Subcutaneous adipose tissue (tissue), 4 donors: Measurements from ENCODE around the gene NECTIN1. TPM values are rescaled to one million over a fixed set of nuclear protein-coding genes. Genes with fewer than 3 reads are reported as not detected.

ENCODE experiments used
- total RNA-seq, 4 donors: library from RNA; depleted of rRNA; stranded (reverse); fragments of >200 nt; gene quantifications; one replicate each; pipeline ENCODE4 v1.1.0, GENCODE V29; 2016
- TF ChIP-seq, protein P1 (sequence below): fragments of 450-650 bp; IDR thresholded peaks from one replicate; pipeline ENCODE4 v1.5.1; 2016; ENCODE audit warnings: low read depth, mild to moderate bottlenecking, control low read depth, antibody characterized with exemption, moderate library complexity

NECTIN1 gene
- total RNA-seq, 4 donors from 2014 or later = 1.7 to 4.1 (median 2.5) TPM

GRCh38 chr11:119615882-119616196 is 113.2 kb downstream of the NECTIN1 start:
- TF ChIP-seq, protein P1, sequence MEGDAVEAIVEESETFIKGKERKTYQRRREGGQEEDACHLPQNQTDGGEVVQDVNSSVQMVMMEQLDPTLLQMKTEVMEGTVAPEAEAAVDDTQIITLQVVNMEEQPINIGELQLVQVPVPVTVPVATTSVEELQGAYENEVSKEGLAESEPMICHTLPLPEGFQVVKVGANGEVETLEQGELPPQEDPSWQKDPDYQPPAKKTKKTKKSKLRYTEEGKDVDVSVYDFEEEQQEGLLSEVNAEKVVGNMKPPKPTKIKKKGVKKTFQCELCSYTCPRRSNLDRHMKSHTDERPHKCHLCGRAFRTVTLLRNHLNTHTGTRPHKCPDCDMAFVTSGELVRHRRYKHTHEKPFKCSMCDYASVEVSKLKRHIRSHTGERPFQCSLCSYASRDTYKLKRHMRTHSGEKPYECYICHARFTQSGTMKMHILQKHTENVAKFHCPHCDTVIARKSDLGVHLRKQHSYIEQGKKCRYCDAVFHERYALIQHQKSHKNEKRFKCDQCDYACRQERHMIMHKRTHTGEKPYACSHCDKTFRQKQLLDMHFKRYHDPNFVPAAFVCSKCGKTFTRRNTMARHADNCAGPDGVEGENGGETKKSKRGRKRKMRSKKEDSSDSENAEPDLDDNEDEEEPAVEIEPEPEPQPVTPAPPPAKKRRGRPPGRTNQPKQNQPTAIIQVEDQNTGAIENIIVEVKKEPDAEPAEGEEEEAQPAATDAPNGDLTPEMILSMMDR = no peak

- TF ChIP-seq, protein P1 = no peak
Measured at GRCh38 chr11:119615003-119615881, 113.8 kb downstream of the NECTIN1 start.

GRCh38 chr11:119614222-119615002 is 114.6 kb downstream of the NECTIN1 start:
- TF ChIP-seq, protein P1 = no peak

GRCh38 chr11:119612814-119613213 is 116.2 kb downstream of the NECTIN1 start:
- TF ChIP-seq, protein P1 = no peak

DNA sequence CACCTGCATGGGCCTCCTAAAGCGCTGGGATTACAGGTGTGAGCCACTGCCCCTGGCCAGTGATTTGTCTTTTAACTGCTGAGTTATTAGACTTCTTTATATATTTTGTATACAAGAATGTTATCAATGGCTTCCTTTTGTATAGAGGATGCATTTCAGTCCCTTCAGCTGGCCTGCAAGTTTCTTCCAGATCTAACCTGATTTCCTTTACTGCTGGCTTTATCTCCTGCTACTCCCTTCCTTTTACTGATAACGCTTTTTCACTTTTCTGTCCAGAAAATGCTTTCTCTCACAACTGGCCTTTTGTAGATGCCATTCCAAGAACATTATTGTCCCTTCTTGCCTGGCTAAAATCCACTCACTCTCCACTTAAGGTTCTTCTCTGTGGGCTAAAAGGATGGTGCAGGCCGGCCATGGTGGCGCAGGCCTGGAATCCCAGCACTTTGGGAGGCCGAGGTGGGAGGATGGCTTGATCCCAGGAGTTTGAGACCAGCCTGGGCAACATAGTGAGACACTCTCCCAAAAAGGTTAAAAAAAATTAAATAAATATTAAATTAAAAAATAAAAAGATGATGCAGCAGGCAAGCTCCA is 118.1 kb downstream of the NECTIN1 start:
- TF ChIP-seq, protein P1 = no peak

DNA sequence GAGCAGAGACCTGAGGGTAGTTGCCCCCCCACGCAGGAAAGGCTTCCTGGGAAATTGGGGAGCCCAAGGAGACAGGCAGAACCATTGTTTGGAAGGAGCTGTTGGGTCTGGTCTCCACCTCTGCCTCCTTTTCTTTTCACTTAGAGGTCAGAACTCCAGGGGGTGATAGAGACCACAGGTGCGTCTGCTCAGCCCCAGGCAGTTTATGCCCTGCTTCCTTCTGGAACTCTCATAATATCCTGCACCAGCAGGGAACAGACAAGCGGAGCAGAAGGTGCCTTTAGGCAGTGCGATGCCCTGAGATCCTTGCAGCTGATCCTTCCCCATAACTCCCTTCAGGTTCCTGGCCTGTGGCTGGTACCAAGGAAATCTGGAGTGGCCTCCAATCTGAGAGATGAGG is 120.2 kb downstream of the NECTIN1 start:
- TF ChIP-seq, protein P1 = no peak

GRCh38 chr11:119608201-119608600 is 120.8 kb downstream of the NECTIN1 start:
- TF ChIP-seq, protein P1 = no peak
